HepG2 (cell line): ENCODE data around the gene SMCHD1. TPM values are rescaled to one million over a fixed set of nuclear protein-coding genes. Genes with fewer than 3 reads are reported as not detected.

Experiments
- ATAC-seq: fragments of 200-7000 bp; cut with Tn5 transposase; 3 replicates; pipeline ENCODE4 v1.9.1; 2020; ENCODE audit warnings: mild to moderate bottlenecking, moderate library complexity
- BruUV-seq: library from RNA; stranded (reverse); fragments of 400-500 nt; replicated peaks from 2 replicates; lab custom pipeline; 2021; lab: Mats Ljungman, UMichigan
- CTCF ChIA-PET: fragments of 300-600 bp; formaldehyde crosslinking; extraction: SDS; loops from one replicate; lab custom pipeline; 2021; ENCODE audit warnings: low total read pairs, inconsistent platforms, low intra/inter-chr PET ratio; lab: Yijun Ruan, JAX
- POLR2A ChIA-PET: fragments of 350-600 bp; sonication (Branson Sonifier 250); formaldehyde crosslinking; loops from one replicate; lab custom pipeline; 2020; ENCODE audit warnings: antibody characterized with exemption, inconsistent platforms; lab: Yijun Ruan, JAX
- DNase-seq: peaks from one replicate; pipeline ENCODE4 v3.0.0-alpha.2; 2015; ENCODE audit warnings: low spot score
- FAIRE-seq: peaks from 3 replicates; lab custom pipeline; 2011; peaks lifted over from hg19 to GRCh38; lab: Jason Lieb, UNC
- H2AFZ ChIP-seq: one replicate; pipeline ENCODE4 v1.6.1; 2011; ENCODE audit warnings: low read length, inconsistent platforms
- H3K27ac ChIP-seq: fragments of 300-600 bp; 3 replicates; pipeline ENCODE4 v1.8.0; 2011; ENCODE audit warnings: mixed run types, mild to moderate bottlenecking, mixed read lengths, low read length, inconsistent platforms; ENCODE audit not compliant: insufficient read depth; ENCODE audit errors: extremely low read length
- H3K27me3 ChIP-seq, 2 experiments: fragments of 200-600 bp in 1 of 2; 2 replicates in 1 of 2; 3 replicates in 1 of 2; pipeline versions ENCODE4 v1.6.0 to v1.8.0; 2011; ENCODE audit warnings: low read length in 2 of 2, mild to moderate bottlenecking in 2 of 2, moderate library complexity in 2 of 2, inconsistent platforms in 1 of 2; ENCODE audit not compliant: insufficient read depth in 2 of 2, control insufficient read depth in 1 of 2
- H3K36me3 ChIP-seq, 2 experiments: fragments of 200-600 bp in 1 of 2; replicated peaks in 1 of 2; 2 replicates in 1 of 2; 3 replicates in 1 of 2; pipeline versions ENCODE4 v1.5.1 to v1.8.0; 2011; ENCODE audit warnings: low read length in 2 of 2, inconsistent platforms in 1 of 2; ENCODE audit not compliant: insufficient read depth in 2 of 2, control insufficient read depth in 1 of 2
- H3K4me1 ChIP-seq: 2 replicates; pipeline ENCODE4 v1.5.1; 2012; ENCODE audit warnings: low read length, inconsistent platforms; ENCODE audit not compliant: insufficient read depth
- H3K4me2 ChIP-seq: 2 replicates; pipeline ENCODE4 v1.6.0; 2011; ENCODE audit warnings: low read depth, low read length, inconsistent platforms
- H3K4me3 ChIP-seq, 3 experiments: fragments of 200-600 bp in 1 of 3; sonication (generic), shearing (Covaris generic) in 1 of 3; replicated peaks in 1 of 3; 2 replicates each; pipeline ENCODE4 v1.5.1; 2011 to 2016; ENCODE audit warnings: low read length in 3 of 3, inconsistent platforms in 2 of 3, low read depth in 2 of 3, mild to moderate bottlenecking in 2 of 3, control low read depth in 1 of 3, mixed read lengths in 1 of 3; ENCODE audit not compliant: insufficient read depth in 1 of 3
- H3K79me2 ChIP-seq: one replicate; pipeline ENCODE4 v1.6.1; 2011; ENCODE audit warnings: low read length, inconsistent platforms; ENCODE audit not compliant: insufficient read depth
- H3K9ac ChIP-seq: 2 replicates; pipeline ENCODE4 v1.6.0; 2011; ENCODE audit warnings: mild to moderate bottlenecking, low read depth, low read length, inconsistent platforms; ENCODE audit not compliant: insufficient read depth
- H3K9me3 ChIP-seq: 2 replicates; pipeline ENCODE4 v1.5.1; 2012; ENCODE audit warnings: mild to moderate bottlenecking, low read length
- H4K20me1 ChIP-seq: 2 replicates; pipeline ENCODE4 v1.6.0; 2011; ENCODE audit warnings: inconsistent platforms, mild to moderate bottlenecking, low read length, moderate library complexity; ENCODE audit not compliant: insufficient read depth
- FOXA1 ChIP-seq, 2 experiments: fragments of 450-650 bp in 1 of 2; sonication (generic) in 1 of 2; formaldehyde crosslinking in 1 of 2; IDR thresholded peaks; 2 replicates each; pipeline versions ENCODE4 v1.4.0 to v1.6.1; 2016 to 2020; ENCODE audit warnings: missing genetic modification reagents in 1 of 2
- GLI4 ChIP-seq: sonication (generic); formaldehyde crosslinking; IDR thresholded peaks from 2 replicates; pipeline ENCODE4 v1.5.1; 2020; ENCODE audit warnings: missing genetic modification reagents, mild to moderate bottlenecking, moderate library complexity, borderline replicate concordance
- HNF1B ChIP-seq: sonication (generic); formaldehyde crosslinking; IDR thresholded peaks from 2 replicates; pipeline ENCODE4 v1.5.1; 2020; ENCODE audit warnings: mild to moderate bottlenecking, moderate library complexity, missing genetic modification reagents
- IRX3 ChIP-seq: sonication (generic); formaldehyde crosslinking; IDR thresholded peaks from 2 replicates; pipeline ENCODE4 v1.8.1; 2023; ENCODE audit warnings: mild to moderate bottlenecking, low read depth, missing genetic modification reagents, borderline replicate concordance
- KDM6A ChIP-seq: IDR thresholded peaks from 2 replicates; pipeline ENCODE4 v1.6.1; 2016; ENCODE audit warnings: low read depth
- PHF5A ChIP-seq: IDR thresholded peaks from one replicate; pipeline ENCODE4 v1.6.1; 2018; ENCODE audit warnings: low read depth, missing genetic modification reagents; ENCODE audit not compliant: unreplicated experiment
- POGZ ChIP-seq: sonication (generic); formaldehyde crosslinking; IDR thresholded peaks from 2 replicates; pipeline ENCODE4 v1.4.0; 2020; ENCODE audit warnings: mild to moderate bottlenecking, missing genetic modification reagents
- SIN3B ChIP-seq: fragments of 150-350 bp; IDR thresholded peaks from 2 replicates; pipeline ENCODE4 v1.6.1; 2014; ENCODE audit warnings: low read length
- TP53 ChIP-seq: sonication (generic); formaldehyde crosslinking; conservative IDR thresholded peaks from 2 replicates; pipeline ENCODE4 v1.4.0; 2020; ENCODE audit warnings: missing genetic modification reagents
- ZNF234 ChIP-seq: sonication (generic); formaldehyde crosslinking; conservative IDR thresholded peaks from 2 replicates; pipeline ENCODE4 v1.5.1; 2020; ENCODE audit warnings: mild to moderate bottlenecking, missing genetic modification reagents
- ZNF317 ChIP-seq: sonication (generic); formaldehyde crosslinking; IDR thresholded peaks from 2 replicates; pipeline ENCODE4 v1.5.0; 2020; ENCODE audit warnings: mild to moderate bottlenecking, missing genetic modification reagents
- ZNF335 ChIP-seq: sonication (generic); formaldehyde crosslinking; IDR thresholded peaks from 2 replicates; pipeline ENCODE4 v1.4.0; 2020; ENCODE audit warnings: missing genetic modification reagents
- ZNF512B ChIP-seq: sonication (generic); formaldehyde crosslinking; IDR thresholded peaks from 2 replicates; pipeline ENCODE4 v1.5.1; 2020; ENCODE audit warnings: missing genetic modification reagents, mild to moderate bottlenecking, borderline replicate concordance
- ZNF713 ChIP-seq: sonication (generic); formaldehyde crosslinking; IDR thresholded peaks from 2 replicates; pipeline ENCODE4 v1.4.0; 2020; ENCODE audit warnings: mild to moderate bottlenecking, missing genetic modification reagents
- WGBS: methylation state at CpG from one replicate; pipeline ENCODE4 v1.1.6; 2017; ENCODE audit warnings: low lambda C conversion rate; 5-methylcytosine and 5-hydroxymethylcytosine counted together
- in situ Hi-C: cut with HindIII; loops from 2 replicates; pipeline ENCODE4 v1.10.0; 2017; ENCODE audit warnings: low pct_unique_long_range_greater_than_20kb; ENCODE audit not compliant: extremely low pct_ligation_motif_present
- intact Hi-C: fragments of 100-400 bp; cut with micrococcal nuclease; formaldehyde crosslinking; loops from one replicate; pipeline ENCODE4 v1.10.0; 2022; ENCODE audit not compliant: unreplicated experiment
- polyA plus RNA-seq, 8 experiments: library from polyadenylated mRNA; depleted of rRNA in 3 of 8; stranded (reverse) in 7 of 8; unstranded in 1 of 8; fragments of >200 nt; fragmentation: Illumina TruSeq in 4 of 8; extraction: Trizol in 4 of 8; gene quantifications; 2 replicates each; pipeline versions ENCODE4 v1.2.1 to v1.2.3, GENCODE V29; 2011 to 2016; ENCODE audit warnings: low read depth in 4 of 8, missing spikeins in 1 of 8, mixed read lengths in 1 of 8; ENCODE audit not compliant: insufficient read depth in 1 of 8
- total RNA-seq, 5 experiments: library from RNA; depleted of rRNA; stranded (reverse); fragments of >200 nt; fragmentation: Illumina TruSeq; extraction: Trizol; gene quantifications; 2 replicates each; pipeline ENCODE4 v1.2.3, GENCODE V29; 2016; ENCODE audit warnings: low read depth in 1 of 5

The SMCHD1 gene
- total and polyA plus RNA-seq, 2 of the 13 experiments (the other 11 are each of a cell fraction or from before 2014, with no cell fraction given) = 21.4 to 93.6 TPM

- TF ChIP-seq TP53 (CRISPR knock-in tag) = no peak
- TF ChIP-seq, all 625 proteins: peak for 0
Measured at GRCh38 chr18:2719040-2719439, 63.5 kb downstream of the SMCHD1 start (continued).

GRCh38 chr18:2723207-2723606 lies 67.7 kb downstream of the SMCHD1 start:
- Histone ChIP-seq H2AFZ (no peak overlapping the region), H3K4me3 (no peak overlapping the region), H3K27ac (no peak overlapping the region), H3K4me1 (no peaks in the 10 kb centered on the region), H3K36me3 (peaks cover 13 to 80% of the 10 kb centered on the region in 2 experiments), H3K4me2 (no peak overlapping the region), H3K79me2 (no peaks in the 10 kb centered on the region), H3K27me3 (no peaks in the 10 kb centered on the region; a peak in 1 of 5 replicates), H3K9me3 (no peaks in the 10 kb centered on the region), H4K20me1 (no peaks in the 10 kb centered on the region), H3K9ac (no peak overlapping the region)
- ATAC-seq = no peak
- in situ Hi-C loops (no loop called here), intact Hi-C loops (no loop called here)
- no TSS peak for BruUV-seq
- 94% methylated on average over 1 of the region's 1 CpG for WGBS
- DNase-seq = no peak
- FAIRE-seq = no peak
- TF ChIP-seq KDM6A (CRISPR knock-in tag) = no peak
- no peak for TF ChIP-seq SIN3B
- no peak for TF ChIP-seq ZNF335 (CRISPR knock-in tag)
- no peak for TF ChIP-seq FOXA1 (IDR thresholded peaks at IDR 0.05)
- no peak for TF ChIP-seq FOXA1 (CRISPR knock-in tag; IDR thresholded peaks at IDR 0.05)
- TF ChIP-seq ZNF317 (CRISPR knock-in tag) = no peak
- TF ChIP-seq ZNF234 = no peak
- no peak for TF ChIP-seq HNF1B (CRISPR knock-in tag)
- TF ChIP-seq POGZ (CRISPR knock-in tag) = no peak
- TF ChIP-seq IRX3 (CRISPR knock-in tag) = no peak
- no peak for TF ChIP-seq GLI4 (CRISPR knock-in tag)
- no peak for TF ChIP-seq ZNF713 (CRISPR knock-in tag)
- TF ChIP-seq PHF5A (CRISPR knock-in tag) = no peak
- TF ChIP-seq ZNF512B (CRISPR knock-in tag) = no peak
- ChIA-PET CTCF (no interaction called here), POLR2A (no interaction called here)
